Measurements from ENCODE around the gene SART3. TPM values are rescaled to one million over a fixed set of nuclear protein-coding genes. Genes with fewer than 3 reads are reported as not detected.

Gene SART3
- total and polyA plus RNA-seq, 2 of the 13 experiments (the other 11 are each of a cell fraction or from before 2014, with no cell fraction given), result 16.1 to 69.9 TPM

DNA sequence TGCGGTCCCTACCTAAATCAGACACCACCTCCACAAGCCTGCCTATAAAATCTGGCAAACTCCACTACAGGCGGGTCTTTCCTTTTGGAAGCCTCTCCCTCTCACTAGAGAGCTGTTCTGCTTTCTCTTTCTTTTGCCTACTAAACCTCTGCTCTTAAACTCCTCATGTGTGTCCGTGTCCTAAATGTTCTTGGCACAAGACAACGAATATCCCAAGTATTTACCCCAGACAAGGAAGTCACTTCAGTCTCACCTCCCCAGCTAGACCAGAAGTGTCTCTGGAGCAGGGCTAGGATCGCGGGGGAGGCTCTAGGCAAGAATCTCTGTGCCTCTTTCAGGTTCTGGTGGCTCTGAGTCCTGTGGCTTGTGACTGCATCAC is 83.1 kb downstream of the SART3 start:
- Histone ChIP-seq H3K4me1 (ENCODE audit: insufficient read depth, low read length) (no peaks in the 10 kb centered on the region), H3K27me3 (ENCODE audit: control insufficient read depth in 1 of 2, insufficient read depth in 2 of 2, low read length in 2 of 2) (0 out of 5 replicates have a peak, but pooled peaks cover 1 to 6% of the 10 kb centered on the region in 2 experiments), H3K36me3 (replicated peaks in 1 of 2; ENCODE audit: control insufficient read depth in 1 of 2, insufficient read depth in 2 of 2, low read length in 2 of 2) (no peaks in the 10 kb centered on the region), H3K9ac (ENCODE audit: insufficient read depth, low read depth, low read length) (no peak overlapping the region), H4K20me1 (ENCODE audit: insufficient read depth, low read length) (no peaks in the 10 kb centered on the region), H3K9me3 (ENCODE audit: low read length) (no peaks in the 10 kb centered on the region), H3K27ac (ENCODE audit: extremely low read length, insufficient read depth, low read length) (no peak overlapping the region), H3K4me3 (replicated peaks in 1 of 3; ENCODE audit: insufficient read depth in 1 of 3, low read depth in 2 of 3, low read length in 3 of 3) (no peak overlapping the region), H2AFZ (ENCODE audit: low read length) (no peak overlapping the region), H3K79me2 (ENCODE audit: insufficient read depth, low read length) (no peaks in the 10 kb centered on the region), H3K4me2 (ENCODE audit: low read depth, low read length) (no peak overlapping the region)
- FAIRE-seq, result no peak
- ChIA-PET POLR2A (no interaction called here), CTCF (ENCODE audit: low intra/inter-chr PET ratio, low total read pairs) (no interaction called here)
- DNase-seq (ENCODE audit: low spot score), result no peak
- TF ChIP-seq GLI4 (CRISPR knock-in tag; IDR thresholded peaks at IDR 0.05; ENCODE audit: borderline replicate concordance) (no peak), NR2F6 (IDR thresholded peaks at IDR 0.05) (no peak), NR2F6 (CRISPR knock-in tag; IDR thresholded peaks at IDR 0.05) (no peak), ZNF782 (CRISPR knock-in tag; IDR thresholded peaks at IDR 0.05; ENCODE audit: borderline replicate concordance) (no peak)
- in situ Hi-C loops (cut with HindIII; ENCODE audit: extremely low pct_ligation_motif_present, low pct_unique_long_range_greater_than_20kb), result no loop called here
- intact Hi-C loops (cut with micrococcal nuclease; ENCODE audit: unreplicated experiment), result no loop called here
- 29% methylated on average over 6 of the region's 6 CpGs for WGBS (ENCODE audit: low lambda C conversion rate)
- ATAC-seq, result no peak
- BruUV-seq (replicated peaks), result no TSS peak

DNA sequence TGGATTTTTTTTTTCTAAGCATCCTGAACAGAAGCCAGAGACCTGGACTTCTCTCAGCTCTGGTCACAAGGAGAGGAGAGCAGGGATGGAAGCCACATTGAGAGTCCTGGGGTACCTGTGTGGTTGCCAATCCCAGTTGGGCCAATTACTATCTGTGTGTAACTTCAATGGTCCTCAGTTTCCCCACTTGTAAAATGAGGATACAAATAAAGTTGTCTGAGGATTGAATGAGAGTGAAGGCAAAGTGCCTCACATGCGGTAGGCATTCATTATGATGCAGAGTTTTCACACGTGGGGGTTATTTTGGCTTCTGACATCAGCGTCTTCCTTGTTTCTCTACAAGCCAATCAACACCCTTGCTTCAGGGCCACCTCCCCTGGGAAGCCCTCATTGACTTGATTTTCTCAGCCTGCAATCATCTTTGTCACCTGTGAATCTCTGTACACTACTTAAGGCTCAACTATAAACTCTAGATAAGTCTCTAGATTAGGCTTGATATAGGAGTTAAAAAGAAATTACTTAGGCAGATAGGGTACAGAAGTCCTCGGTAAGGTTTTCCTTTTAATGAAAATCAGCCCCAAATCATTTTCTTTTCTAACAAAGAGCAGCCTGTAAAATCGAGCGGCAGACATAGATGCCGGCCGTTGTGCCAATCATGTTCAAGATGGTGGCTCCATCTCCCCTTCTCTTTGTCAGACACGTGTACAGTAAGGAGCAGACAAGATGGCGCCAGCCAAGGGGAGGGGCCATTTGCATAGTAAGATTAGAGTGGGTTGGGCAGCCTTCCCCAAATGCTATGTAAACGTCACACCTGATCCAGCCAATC is 83.7 kb downstream of the SART3 start:
- TF ChIP-seq CCDC6 (CRISPR knock-in tag; IDR thresholded peaks at IDR 0.05) (no peak), NFIC (IDR thresholded peaks at IDR 0.05; ENCODE audit: low read length) (no peak), ZNF552 (CRISPR knock-in tag; IDR thresholded peaks at IDR 0.05; ENCODE audit: borderline replicate concordance) (no peak), PTBP1 (IDR thresholded peaks at IDR 0.05; ENCODE audit: low read depth, low read length, poor library complexity, severe bottlenecking) (no peak), YEATS4 (CRISPR knock-in tag; IDR thresholded peaks at IDR 0.05; ENCODE audit: borderline replicate concordance) (no peak)
- H3K9ac ChIP-seq (ENCODE audit: insufficient read depth, low read depth, low read length), result no peak overlapping the region
- H3K4me2 ChIP-seq (ENCODE audit: low read depth, low read length), result no peak overlapping the region
- no peak overlapping the region for H3K27ac ChIP-seq (ENCODE audit: extremely low read length, insufficient read depth, low read length)
- 0 out of 5 replicates have a peak, but pooled peaks cover 1 to 5% of the 10 kb centered on the region in 2 experiments for H3K27me3 ChIP-seq (ENCODE audit: control insufficient read depth in 1 of 2, insufficient read depth in 2 of 2, low read length in 2 of 2)
- intact Hi-C loops (cut with micrococcal nuclease; ENCODE audit: unreplicated experiment), result no loop called here
- H3K79me2 ChIP-seq (ENCODE audit: insufficient read depth, low read length), result no peaks in the 10 kb centered on the region
- no peak for FAIRE-seq
- POLR2A ChIA-PET, result no interaction called here
- H3K9me3 ChIP-seq (ENCODE audit: low read length), result no peaks in the 10 kb centered on the region
- no peak overlapping the region for H3K4me3 ChIP-seq (replicated peaks in 1 of 3; ENCODE audit: insufficient read depth in 1 of 3, low read depth in 2 of 3, low read length in 3 of 3)
- CTCF ChIA-PET (ENCODE audit: low intra/inter-chr PET ratio, low total read pairs), result no interaction called here
- ATAC-seq, result no peak
- BruUV-seq (replicated peaks), result no TSS peak
- in situ Hi-C loops (cut with HindIII; ENCODE audit: extremely low pct_ligation_motif_present, low pct_unique_long_range_greater_than_20kb), result no loop called here
- no peak overlapping the region for H2AFZ ChIP-seq (ENCODE audit: low read length)
- H3K36me3 ChIP-seq (replicated peaks in 1 of 2; ENCODE audit: control insufficient read depth in 1 of 2, insufficient read depth in 2 of 2, low read length in 2 of 2), result no peaks in the 10 kb centered on the region
- no peak for DNase-seq (ENCODE audit: low spot score)
- WGBS (ENCODE audit: low lambda C conversion rate), result 34% methylated on average over 11 of the region's 11 CpGs
- H4K20me1 ChIP-seq (ENCODE audit: insufficient read depth, low read length), result no peaks in the 10 kb centered on the region
- no peaks in the 10 kb centered on the region for H3K4me1 ChIP-seq (ENCODE audit: insufficient read depth, low read length)

Measured in HepG2 (cell line).